ENCODE results near the gene POFUT1. TPM values are rescaled to one million over a fixed set of nuclear protein-coding genes. Genes with fewer than 3 reads are reported as not detected.

Gene POFUT1
- polyA plus RNA-seq, 3 donors = 10.9 to 22.8 (median 11.8) TPM

- Histone ChIP-seq H2AFZ (ENCODE audit: insufficient read depth, low read depth, low read length, poor library complexity, severe bottlenecking) (no peak overlapping the region), H3K4me3 (replicated peaks in 1 of 3; ENCODE audit: low read depth in 2 of 3, low read length in 3 of 3) (peak overlapping the region; percentile 90 to 96 (median 93)), H4K20me1 (ENCODE audit: insufficient read depth, low read length) (peaks cover 53% of the 10 kb centered on the region), H3K27me3 (ENCODE audit: control insufficient read depth in 2 of 2, insufficient read depth in 2 of 2, low read length in 2 of 2) (no peaks in the 10 kb centered on the region), H3K4me1 (ENCODE audit: control insufficient read depth in 1 of 2, insufficient read depth in 2 of 2, low read length in 2 of 2) (peaks cover 69 to 82% of the 10 kb centered on the region in 2 donors), H3K9ac (ENCODE audit: insufficient read depth, low read length, poor library complexity, severe bottlenecking) (peak overlapping the region; percentile 95), H3K27ac (ENCODE audit: low read depth in 1 of 2, low read length in 2 of 2) (peak overlapping the region; percentile 79 to 88), H3K36me3 (replicated peaks in 1 of 2; ENCODE audit: control insufficient read depth in 1 of 2, insufficient read depth in 2 of 2, low read length in 2 of 2) (peaks cover 28 to 34% of the 10 kb centered on the region in 2 donors), H3K4me2 (replicated peaks; ENCODE audit: extremely low read depth, low read length, poor library complexity, severe bottlenecking) (peak overlapping the region; percentile 97), H3K79me2 (ENCODE audit: insufficient read depth, low read length) (peaks cover 95% of the 10 kb centered on the region), H3K9me3 (replicated peaks in 1 of 2; ENCODE audit: control insufficient read depth in 1 of 2, insufficient read depth in 1 of 2, low read length in 2 of 2) (no peaks in the 10 kb centered on the region)
- Mint-ChIP-seq H3K27me3 (ENCODE audit: low read depth in 3 of 3) (peaks cover 0 to 6% (median 1%) of the 10 kb centered on the region in 3 donors), H3K27ac (peak overlapping the region; percentile 96 to 99 (median 97)), H3K36me3 (peaks cover 28 to 42% of the 10 kb centered on the region in 2 donors), H3K4me3 (peak overlapping the region; percentile 97 to 98), H3K9me3 (no peaks in the 10 kb centered on the region), H3K4me1 (peaks cover 84% of the 10 kb centered on the region)
- DNase-seq = peak; percentile 64 to 85 (median 78)
- 0% methylated on average over 3 of the region's 5 CpGs for WGBS (ENCODE audit: insufficient coverage)
- TF ChIP-seq, protein P1, sequence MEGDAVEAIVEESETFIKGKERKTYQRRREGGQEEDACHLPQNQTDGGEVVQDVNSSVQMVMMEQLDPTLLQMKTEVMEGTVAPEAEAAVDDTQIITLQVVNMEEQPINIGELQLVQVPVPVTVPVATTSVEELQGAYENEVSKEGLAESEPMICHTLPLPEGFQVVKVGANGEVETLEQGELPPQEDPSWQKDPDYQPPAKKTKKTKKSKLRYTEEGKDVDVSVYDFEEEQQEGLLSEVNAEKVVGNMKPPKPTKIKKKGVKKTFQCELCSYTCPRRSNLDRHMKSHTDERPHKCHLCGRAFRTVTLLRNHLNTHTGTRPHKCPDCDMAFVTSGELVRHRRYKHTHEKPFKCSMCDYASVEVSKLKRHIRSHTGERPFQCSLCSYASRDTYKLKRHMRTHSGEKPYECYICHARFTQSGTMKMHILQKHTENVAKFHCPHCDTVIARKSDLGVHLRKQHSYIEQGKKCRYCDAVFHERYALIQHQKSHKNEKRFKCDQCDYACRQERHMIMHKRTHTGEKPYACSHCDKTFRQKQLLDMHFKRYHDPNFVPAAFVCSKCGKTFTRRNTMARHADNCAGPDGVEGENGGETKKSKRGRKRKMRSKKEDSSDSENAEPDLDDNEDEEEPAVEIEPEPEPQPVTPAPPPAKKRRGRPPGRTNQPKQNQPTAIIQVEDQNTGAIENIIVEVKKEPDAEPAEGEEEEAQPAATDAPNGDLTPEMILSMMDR (IDR thresholded peaks at IDR 0.05) = no peak
- intact Hi-C loops (cut with micrococcal nuclease) = loop anchor here (1.0 to 10.0 kb wide), 3 partner anchors 50 to 280 kb away; no protein-coding TSS in a partner anchor
These were observed 2.4 kb upstream of the POFUT1 start for GRCh38 chr20:32205110-32205842.

DNA sequence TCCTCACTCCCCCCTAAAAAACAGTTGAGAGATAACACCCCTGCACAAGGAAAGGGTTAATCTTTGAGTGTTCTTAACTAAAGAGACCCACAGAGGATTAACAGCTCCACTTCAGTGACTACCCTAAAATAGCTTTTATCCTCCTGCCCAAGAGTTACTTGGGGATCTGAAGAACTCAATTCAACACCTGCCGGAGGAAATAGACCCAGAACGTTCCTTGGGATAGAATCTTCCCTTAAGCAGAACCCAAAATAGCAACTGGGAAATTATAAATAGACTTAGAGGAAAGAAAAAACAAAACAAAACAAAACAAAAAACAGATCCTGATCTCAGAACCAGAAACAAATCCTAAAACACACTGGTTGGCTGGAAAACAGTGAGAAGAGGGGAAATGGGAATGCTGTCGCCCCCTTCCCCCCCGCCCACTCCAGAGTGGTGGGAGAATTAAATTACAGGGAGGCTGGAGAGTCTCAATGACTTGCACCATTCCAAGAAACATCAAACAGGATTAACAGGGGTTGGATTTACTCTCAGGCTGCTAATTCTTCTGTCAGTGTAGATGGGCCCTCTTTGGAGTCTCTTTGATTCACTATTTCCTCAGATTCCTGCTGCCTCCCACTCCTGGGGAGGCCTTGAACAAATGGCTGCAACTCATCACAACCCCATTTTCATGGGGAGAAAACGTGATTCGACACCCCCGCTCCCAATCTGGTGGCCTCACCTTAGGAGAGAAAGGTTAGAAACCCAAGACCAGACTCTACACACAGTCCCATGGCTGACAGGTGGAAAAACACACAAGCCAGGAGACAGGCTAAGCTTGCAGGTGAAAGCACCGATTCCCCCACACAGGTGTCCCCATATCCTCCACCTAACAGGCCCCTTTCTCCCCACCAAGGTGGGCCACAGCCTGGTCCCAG is 1.6 kb upstream of the POFUT1 start:
- H3K36me3 Mint-ChIP-seq = peaks cover 29 to 42% of the 10 kb centered on the region in 2 donors
- TF ChIP-seq, protein P1 (IDR thresholded peaks at IDR 0.05) = no peak
- peaks cover 0 to 6% (median 1%) of the 10 kb centered on the region in 3 donors for H3K27me3 Mint-ChIP-seq (ENCODE audit: low read depth in 3 of 3)
- no peak overlapping the region for H2AFZ ChIP-seq (ENCODE audit: insufficient read depth, low read depth, low read length, poor library complexity, severe bottlenecking)
- no peaks in the 10 kb centered on the region for H3K27me3 ChIP-seq (ENCODE audit: control insufficient read depth in 2 of 2, insufficient read depth in 2 of 2, low read length in 2 of 2)
- H3K9ac ChIP-seq (ENCODE audit: insufficient read depth, low read length, poor library complexity, severe bottlenecking) = peak overlapping the region; percentile 95
- peak overlapping the region; percentile 90 to 96 (median 93) for H3K4me3 ChIP-seq (replicated peaks in 1 of 3; ENCODE audit: low read depth in 2 of 3, low read length in 3 of 3)
- peaks cover 28 to 34% of the 10 kb centered on the region in 2 donors for H3K36me3 ChIP-seq (replicated peaks in 1 of 2; ENCODE audit: control insufficient read depth in 1 of 2, insufficient read depth in 2 of 2, low read length in 2 of 2)
- peaks cover 44% of the 10 kb centered on the region for H4K20me1 ChIP-seq (ENCODE audit: insufficient read depth, low read length)
- H3K9me3 ChIP-seq (replicated peaks in 1 of 2; ENCODE audit: control insufficient read depth in 1 of 2, insufficient read depth in 1 of 2, low read length in 2 of 2) = no peaks in the 10 kb centered on the region
- peaks cover 82% of the 10 kb centered on the region for H3K4me1 Mint-ChIP-seq
- peak overlapping the region; percentile 96 to 99 (median 97) for H3K27ac Mint-ChIP-seq
- peak overlapping the region; percentile 79 to 88 for H3K27ac ChIP-seq (ENCODE audit: low read depth in 1 of 2, low read length in 2 of 2)
- peaks cover 87% of the 10 kb centered on the region for H3K79me2 ChIP-seq (ENCODE audit: insufficient read depth, low read length)
- intact Hi-C loops (cut with micrococcal nuclease) = loop anchor here (1.0 to 10.0 kb wide), 3 partner anchors 51 to 279 kb away; no protein-coding TSS in a partner anchor
- peak overlapping the region; percentile 97 to 98 for H3K4me3 Mint-ChIP-seq
- no peak for DNase-seq
- H3K4me2 ChIP-seq (replicated peaks; ENCODE audit: extremely low read depth, low read length, poor library complexity, severe bottlenecking) = peak overlapping the region; percentile 97
- peaks cover 66 to 77% of the 10 kb centered on the region in 2 donors for H3K4me1 ChIP-seq (ENCODE audit: control insufficient read depth in 1 of 2, insufficient read depth in 2 of 2, low read length in 2 of 2)
- no CpG with 5 or more reads among the region's 8 CpGs for WGBS (ENCODE audit: insufficient coverage)
- no peaks in the 10 kb centered on the region for H3K9me3 Mint-ChIP-seq

Data from CD14-positive monocyte (primary cell).